Activated CD4-positive, CD25-positive, alpha-beta regulatory T cell treated with anti-CD3 and anti-CD28 coated beads, Interleukin-2, amount 50 U/mL, for 16 hours (primary cell): Measurements from ENCODE around the gene ANHX.
"Not testable (repeated sequence)": the region's sequence is repeated elsewhere in the genome, so short reads cannot be mapped to it uniquely, and the experiment has no call there.

Source experiments
- DNase-seq: peaks from one replicate; pipeline ENCODE4 v3.0.0-alpha.2; 2020; ENCODE audit warnings: low read depth, low spot score

The ANHX gene

GRCh38 chr12:133235401-133236112, at the start of gene ANHX:
Gene ANHX (minus strand): TSS chr12:133235877. CDS start chr12:133234356, 1,521 bp downstream.
- DNase-seq = no peak

GRCh38 chr12:133264668-133265067, 29.0 kb upstream of the ANHX start:
- DNase-seq = not testable (repeated sequence)

- no peak for DNase-seq
Observed at GRCh38 chr12:133264173-133264572, 28.5 kb upstream of the ANHX start.

DNA sequence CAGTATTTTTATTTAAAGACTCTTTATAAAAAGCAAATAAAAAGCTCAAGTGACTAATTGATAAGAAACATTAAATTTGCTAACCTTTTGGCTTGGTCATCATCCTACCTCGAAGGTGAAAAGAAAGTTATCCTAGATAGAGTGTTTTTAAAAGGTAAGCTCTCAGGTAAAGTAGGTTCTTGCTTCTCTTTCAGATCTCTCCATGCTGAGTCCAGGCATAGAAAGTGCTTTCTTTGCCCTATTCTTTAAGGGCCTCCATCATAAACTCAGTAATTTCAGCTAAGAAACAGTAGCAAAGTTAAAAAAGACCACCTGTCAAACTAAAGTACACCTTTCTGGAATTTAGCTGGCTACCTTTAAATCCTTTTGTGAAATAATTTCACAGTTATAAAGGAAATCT, 20.6 kb upstream of the ANHX start:
- no peak for DNase-seq

GRCh38 chr12:133255833-133256232, 20.2 kb upstream of the ANHX start:
- DNase-seq = not testable (repeated sequence)

DNA sequence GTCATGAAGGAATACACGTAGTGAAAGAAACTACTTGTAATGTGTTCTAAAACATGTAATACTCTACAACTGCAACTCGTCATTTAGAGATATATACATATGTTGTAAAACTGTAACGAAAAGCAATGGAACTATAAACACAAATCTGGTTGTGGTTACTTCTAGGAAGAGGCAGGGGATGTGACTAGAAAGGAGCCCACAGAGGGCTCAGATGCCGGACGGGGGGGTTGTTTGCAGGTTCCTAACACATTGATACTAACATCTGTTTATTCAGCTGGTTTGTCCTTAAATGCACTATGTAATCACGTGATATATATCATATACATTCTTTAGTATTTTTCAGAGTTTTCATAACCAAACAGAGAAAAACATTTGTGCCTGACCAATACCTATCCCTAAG, 16.1 kb upstream of the ANHX start:
- no peak for DNase-seq

DNA sequence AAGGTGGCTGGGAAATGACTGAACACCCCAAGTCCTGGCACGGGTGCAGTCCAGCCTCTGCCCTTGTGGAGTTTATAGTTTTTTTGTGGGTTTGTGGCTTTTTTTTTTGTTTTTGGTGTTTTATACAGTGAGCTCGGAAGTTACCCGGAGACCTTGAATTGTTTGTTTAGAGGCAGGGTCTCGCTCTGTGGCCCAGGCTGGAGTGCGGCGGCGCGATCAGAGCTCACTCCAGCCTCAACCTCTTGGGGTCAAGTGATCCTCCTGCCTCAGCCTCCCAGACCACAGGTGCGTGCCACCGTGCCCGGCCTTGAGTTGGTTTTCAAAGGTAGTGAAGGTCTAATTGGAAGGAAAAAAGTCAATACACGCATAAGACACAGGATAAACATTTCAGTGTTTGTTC, 879 bp upstream of the ANHX start:
- no peak for DNase-seq

GRCh38 chr12:133236144-133236543, 467 bp upstream of the ANHX start:
- no peak for DNase-seq

DNA sequence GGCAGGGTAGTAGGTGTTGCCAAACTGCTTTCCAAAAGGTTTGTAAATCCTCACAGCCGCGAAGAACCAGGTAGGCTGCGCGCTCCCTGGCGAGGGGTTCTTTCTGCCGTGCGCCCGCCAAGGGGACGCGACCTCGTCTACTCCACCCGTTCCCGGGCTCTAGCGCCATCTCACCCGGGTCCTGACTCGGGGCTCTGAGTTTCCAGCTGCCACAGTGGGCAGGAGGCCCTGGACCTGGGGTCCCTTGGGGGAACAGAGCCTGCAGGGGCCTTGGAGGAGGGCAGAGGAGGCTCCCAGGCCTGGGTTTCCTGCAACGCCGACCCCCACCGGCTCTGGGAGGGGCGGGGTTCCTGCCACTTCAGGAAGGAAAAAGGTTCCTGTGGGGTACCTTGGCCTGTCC, 706 bp downstream of the ANHX start:
- DNase-seq = no peak

- no peak for DNase-seq
Observed at GRCh38 chr12:133233993-133234564, 1.6 kb downstream of the ANHX start.

GRCh38 chr12:133233006-133233405, 2.7 kb downstream of the ANHX start:
- no peak for DNase-seq

DNA sequence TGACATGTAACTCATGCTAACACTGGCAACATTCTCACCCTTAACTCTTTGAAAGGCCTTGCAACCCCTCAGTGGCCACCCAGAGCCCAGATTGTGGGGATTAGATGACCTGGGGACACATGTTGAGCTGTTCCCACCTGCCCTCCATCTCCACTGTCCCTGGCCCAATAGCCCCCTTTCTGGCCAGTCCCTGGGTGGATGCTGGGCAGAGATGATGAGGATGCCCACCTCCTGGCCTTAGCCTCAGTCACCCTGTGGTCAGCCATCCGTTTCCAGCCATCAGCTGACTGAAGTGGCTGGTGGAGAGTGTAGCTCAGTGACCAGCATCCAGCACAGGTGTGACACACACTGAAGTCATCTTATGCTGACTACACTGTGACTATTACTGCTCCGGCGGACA, 4.7 kb downstream of the ANHX start:
- no peak for DNase-seq

DNA sequence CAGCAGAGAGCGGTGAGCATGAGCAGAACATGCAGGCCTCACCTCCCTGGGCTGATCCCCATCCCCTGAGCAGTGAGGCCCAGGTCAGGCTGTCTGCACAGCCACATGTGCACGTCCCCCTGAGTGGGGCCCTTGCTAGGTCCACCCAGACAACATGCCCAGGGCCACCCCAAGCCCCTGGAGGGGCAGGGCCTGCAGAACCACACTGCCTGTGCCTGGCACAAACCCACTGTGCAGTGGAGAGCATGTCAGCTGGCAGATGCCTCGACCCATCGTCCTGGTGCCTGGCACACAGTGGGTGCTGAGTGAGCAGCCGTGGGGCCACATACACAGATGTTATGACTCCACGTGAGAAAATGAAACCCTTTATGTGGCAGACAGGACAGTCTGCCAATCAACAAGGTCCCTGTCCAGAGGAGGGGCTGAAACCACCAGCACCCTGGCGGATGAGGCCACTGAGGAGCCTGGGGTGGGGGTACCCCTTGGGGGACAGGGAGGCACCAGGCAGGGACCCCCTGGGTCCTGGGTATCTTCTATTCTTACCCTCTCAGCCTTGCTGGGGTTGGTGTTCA, 8.3 kb downstream of the ANHX start:
- no peak for DNase-seq

DNA sequence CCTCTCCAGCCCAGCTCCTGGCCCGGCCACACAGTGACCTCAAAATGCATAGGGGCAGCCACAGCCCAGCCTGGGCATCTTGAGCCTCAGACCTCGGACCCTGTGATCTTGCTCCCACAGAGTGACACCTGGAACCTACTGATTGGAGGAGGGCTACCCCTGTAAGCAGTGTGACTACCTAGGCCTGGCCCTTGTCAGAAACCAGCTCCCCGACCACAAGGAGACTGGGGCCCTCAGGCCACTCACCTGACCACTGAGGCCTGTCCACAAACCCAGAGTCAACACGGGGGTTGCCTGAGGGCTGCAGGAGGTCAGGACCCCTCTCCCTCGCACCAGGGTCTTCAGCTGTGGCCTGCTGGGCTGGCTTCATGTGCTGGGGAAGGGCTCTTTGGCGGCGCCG, 9.0 kb downstream of the ANHX start:
- DNase-seq = no peak

DNA sequence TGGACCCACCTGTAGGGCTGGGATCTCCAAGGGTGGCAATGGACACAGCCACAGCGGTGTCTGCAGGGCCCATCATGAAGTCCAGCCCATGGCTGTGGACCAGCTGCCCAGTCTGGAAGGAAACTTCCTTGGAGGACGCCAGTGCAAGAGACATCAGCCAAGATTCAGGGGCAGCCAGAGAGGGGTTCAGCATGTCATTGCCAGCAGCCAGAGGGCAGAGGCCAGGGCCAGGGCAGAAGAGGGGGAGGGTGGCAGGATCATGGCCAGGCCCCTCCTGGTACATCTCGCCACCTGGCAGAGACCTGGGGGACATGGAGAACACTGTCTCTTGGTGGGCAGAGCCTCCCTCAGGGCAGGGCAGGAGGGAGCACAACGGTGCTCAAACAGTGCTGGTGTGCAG, 10.2 kb downstream of the ANHX start:
- DNase-seq = no peak

GRCh38 chr12:133222211-133222610, 13.5 kb downstream of the ANHX start:
- no peak for DNase-seq

- DNase-seq = no peak
Observed at GRCh38 chr12:133221241-133221640, 14.4 kb downstream of the ANHX start.

GRCh38 chr12:133220521-133220920, 15.2 kb downstream of the ANHX start:
- DNase-seq = no peak

DNA sequence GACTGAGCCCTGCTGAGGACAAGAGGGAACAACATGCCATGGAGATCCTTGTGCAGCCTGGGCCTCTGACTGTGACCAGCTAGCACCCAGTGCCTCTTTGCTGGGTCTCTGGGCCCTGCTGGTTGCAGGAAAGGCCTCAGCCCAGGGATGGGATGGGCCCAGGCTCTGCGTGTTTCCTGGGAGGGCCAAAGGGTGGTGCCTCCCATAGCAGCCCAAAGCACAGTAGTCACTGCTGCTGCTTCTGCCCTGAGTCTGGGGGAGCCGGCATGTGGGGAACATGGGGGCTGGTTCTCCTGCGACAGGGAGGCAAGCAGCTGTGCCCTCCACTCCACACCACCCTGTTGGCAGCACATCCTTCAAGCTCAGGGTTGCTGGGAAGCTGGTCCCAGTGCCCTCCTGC, 18.5 kb downstream of the ANHX start:
- no peak for DNase-seq

- no peak for DNase-seq
Observed at GRCh38 chr12:133215724-133216123, 20.0 kb downstream of the ANHX start.

DNA sequence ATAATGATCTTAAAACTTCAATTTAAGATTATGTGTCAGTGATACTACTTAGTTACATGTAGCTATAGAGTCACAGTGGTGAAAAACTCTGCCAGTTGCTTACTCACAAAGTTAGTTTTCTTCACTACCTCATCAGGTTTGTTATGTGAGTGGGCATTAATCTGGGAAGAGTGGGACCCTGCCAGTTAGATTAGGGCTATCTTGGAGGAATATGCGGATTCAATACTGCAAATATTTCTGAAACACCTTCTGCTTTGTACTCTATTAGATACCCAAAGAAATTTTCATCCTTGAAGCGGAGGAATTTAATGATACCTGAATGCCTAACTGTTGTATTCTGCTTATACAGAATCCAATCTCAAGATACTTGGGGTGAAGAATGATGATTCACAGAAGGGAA, 29.3 kb downstream of the ANHX start:
- DNase-seq = no peak

- DNase-seq = no peak
Observed at GRCh38 chr12:133204264-133204603, 31.4 kb downstream of the ANHX start.
